ENCODE results near the gene PKDCC. TPM values are rescaled to one million over a fixed set of nuclear protein-coding genes. Genes with fewer than 3 reads are reported as not detected.
A peak's percentile ranks its signal among the peaks of the same experiment; 100 is the strongest.

The PKDCC gene
- total RNA-seq, 2 donors from 2014 or later = 85.3 to 105 TPM

GRCh38 chr2:42036413-42036812 lies 11.4 kb upstream of the PKDCC start:
- DNase-seq = peak; percentile 69
- 51 to 60% methylated on average over 4 to 7 of the region's 7 CpGs for WGBS, 2 experiments (ENCODE audit: insufficient coverage in 1 of 2, insufficient read length in 1 of 2)
- Mint-ChIP-seq H3K27me3 (ENCODE audit: insufficient read depth) (no peaks in the 10 kb centered on the region), H3K4me3 (no peak overlapping the region), H3K36me3 (ENCODE audit: low read depth) (peaks cover 2% of the 10 kb centered on the region), H3K9me3 (no peaks in the 10 kb centered on the region), H3K27ac (peak overlapping the region; percentile 22), H3K4me1 (peaks cover 57% of the 10 kb centered on the region)
- H3K4me1 ChIP-seq (ENCODE audit: control insufficient read depth, insufficient read depth, low read length) = peaks cover 22% of the 10 kb centered on the region
- no peak for TF ChIP-seq CTCF (conservative IDR thresholded peaks at IDR 0.05)
- H3K36me3 ChIP-seq (ENCODE audit: control insufficient read depth, insufficient read depth, low read length) = no peaks in the 10 kb centered on the region
- no peak overlapping the region for H3K9ac ChIP-seq (ENCODE audit: extremely low read depth, low read length, poor library complexity, severe bottlenecking)
- H3K27me3 ChIP-seq (ENCODE audit: control insufficient read depth, insufficient read depth, low read length, poor library complexity, severe bottlenecking) = no peaks in the 10 kb centered on the region
- no peaks in the 10 kb centered on the region for H3K9me3 ChIP-seq (ENCODE audit: control insufficient read depth, low read length)
- no peak overlapping the region for H3K27ac ChIP-seq (ENCODE audit: low read depth, low read length)
- no peak overlapping the region for H3K4me3 ChIP-seq (ENCODE audit: low read length)

- no peak overlapping the region for H3K27ac ChIP-seq (ENCODE audit: low read depth, low read length)
- Mint-ChIP-seq H3K4me1 (peaks cover 57% of the 10 kb centered on the region), H3K36me3 (ENCODE audit: low read depth) (peaks cover 2% of the 10 kb centered on the region), H3K27me3 (ENCODE audit: insufficient read depth) (no peaks in the 10 kb centered on the region), H3K4me3 (no peak overlapping the region), H3K27ac (no peak overlapping the region), H3K9me3 (no peaks in the 10 kb centered on the region)
- H3K4me3 ChIP-seq (ENCODE audit: low read length) = no peak overlapping the region
- no peaks in the 10 kb centered on the region for H3K36me3 ChIP-seq (ENCODE audit: control insufficient read depth, insufficient read depth, low read length)
- H3K9me3 ChIP-seq (ENCODE audit: control insufficient read depth, low read length) = no peaks in the 10 kb centered on the region
- TF ChIP-seq CTCF (conservative IDR thresholded peaks at IDR 0.05) = no peak
- 86 to 97% methylated on average over 6 to 8 of the region's 8 CpGs for WGBS, 2 experiments (ENCODE audit: insufficient coverage in 1 of 2, insufficient read length in 1 of 2)
- no peak overlapping the region for H3K9ac ChIP-seq (ENCODE audit: extremely low read depth, low read length, poor library complexity, severe bottlenecking)
- H3K27me3 ChIP-seq (ENCODE audit: control insufficient read depth, insufficient read depth, low read length, poor library complexity, severe bottlenecking) = no peaks in the 10 kb centered on the region
- DNase-seq = peak; percentile 15
- peaks cover 20% of the 10 kb centered on the region for H3K4me1 ChIP-seq (ENCODE audit: control insufficient read depth, insufficient read depth, low read length)
These were observed 10.9 kb upstream of the PKDCC start for GRCh38 chr2:42036940-42037339.

GRCh38 chr2:42040643-42041278 lies 7.1 kb upstream of the PKDCC start:
- Mint-ChIP-seq H3K4me3 (no peak overlapping the region), H3K36me3 (ENCODE audit: low read depth) (no peaks in the 10 kb centered on the region)
- no peak overlapping the region for H3K27ac ChIP-seq (ENCODE audit: low read depth, low read length)

More at GRCh38 chr2:42040643-42041278, 7.1 kb upstream of the PKDCC start:
- no peaks in the 10 kb centered on the region for H3K9me3 ChIP-seq (ENCODE audit: control insufficient read depth, low read length)
- TF ChIP-seq CTCF (conservative IDR thresholded peaks at IDR 0.05) = peak; percentile 81
- H3K4me1 ChIP-seq (ENCODE audit: control insufficient read depth, insufficient read depth, low read length) = peaks cover 9% of the 10 kb centered on the region
- peaks cover 3% of the 10 kb centered on the region for H3K27me3 Mint-ChIP-seq (ENCODE audit: insufficient read depth)
- no peaks in the 10 kb centered on the region for H3K36me3 ChIP-seq (ENCODE audit: control insufficient read depth, insufficient read depth, low read length)
- no peak overlapping the region for H3K9ac ChIP-seq (ENCODE audit: extremely low read depth, low read length, poor library complexity, severe bottlenecking)
- DNase-seq = peak; percentile 77
- WGBS, 2 experiments (ENCODE audit: insufficient coverage in 1 of 2, insufficient read length in 1 of 2) = 51 to 61% methylated on average over 5 to 8 of the region's 9 CpGs
- H3K4me3 ChIP-seq (ENCODE audit: low read length) = no peak overlapping the region
- no peaks in the 10 kb centered on the region for H3K9me3 Mint-ChIP-seq
- no peaks in the 10 kb centered on the region for H3K27me3 ChIP-seq (ENCODE audit: control insufficient read depth, insufficient read depth, low read length, poor library complexity, severe bottlenecking)
- no peak overlapping the region for H3K27ac Mint-ChIP-seq
- peaks cover 57% of the 10 kb centered on the region for H3K4me1 Mint-ChIP-seq

All from endodermal cell (in vitro differentiated cells).